Heart left ventricle (tissue), 16 donors: ENCODE measurements around the gene IL1RL1. TPM values are rescaled to one million over a fixed set of nuclear protein-coding genes. Genes with fewer than 3 reads are reported as not detected.

Experiments
- ATAC-seq, 4 donors: fragments of 200-7000 bp; cut with Tn5 transposase; one replicate each; pipeline ENCODE4 v1.9.1; 2020 to 2022; ENCODE audit warnings: moderate library complexity in 4 of 4, mild to moderate bottlenecking in 3 of 4, moderate number of reproducible peaks in 1 of 4
- DNase-seq, 5 donors: peaks; one replicate each; pipeline ENCODE4 v3.0.0-alpha.2; 2020
- H3K27ac ChIP-seq, 12 donors: fragments of 200-600 bp; sonication (generic) in 4 of 12; one replicate each; pipeline versions ENCODE4 v1.5.0 to v1.8.0; 2016 to 2022; ENCODE audit warnings: mild to moderate bottlenecking in 2 of 12
- H3K27me3 ChIP-seq, 9 donors: fragments of 200-600 bp; sonication (generic) in 2 of 9; one replicate each; pipeline versions ENCODE4 v1.5.1 to v1.8.0; 2016 to 2022; ENCODE audit warnings: mild to moderate bottlenecking in 3 of 9
- H3K36me3 ChIP-seq, 9 donors: fragments of 200-600 bp; sonication (generic) in 2 of 9; one replicate each; pipeline versions ENCODE4 v1.5.0 to v1.8.0; 2018 to 2022; ENCODE audit warnings: mild to moderate bottlenecking in 2 of 9
- H3K4me1 ChIP-seq, 12 donors: fragments of 200-600 bp; sonication (generic) in 4 of 12; one replicate each; pipeline versions ENCODE4 v1.5.0 to v1.8.0; 2016 to 2022; ENCODE audit warnings: mild to moderate bottlenecking in 3 of 12
- H3K4me3 ChIP-seq, 12 donors: fragments of 200-600 bp; sonication (generic) in 4 of 12; one replicate each; pipeline versions ENCODE4 v1.5.0 to v1.8.0; 2017 to 2022; ENCODE audit warnings: mild to moderate bottlenecking in 9 of 12, moderate library complexity in 4 of 12
- H3K9me3 ChIP-seq, 12 donors: fragments of 200-600 bp; sonication (generic) in 4 of 12; one replicate each; pipeline versions ENCODE4 v1.5.0 to v1.8.0; 2016 to 2022; ENCODE audit warnings: mild to moderate bottlenecking in 1 of 12
- CTCF ChIP-seq, 12 donors: fragments of 200-600 bp; sonication (generic) in 4 of 12; IDR thresholded peaks; one replicate each; pipeline versions ENCODE4 v1.5.0 to v1.8.0; 2018 to 2022; ENCODE audit warnings: antibody characterized with exemption in 12 of 12, mild to moderate bottlenecking in 5 of 12
- POLR2A ChIP-seq, 2 donors: fragments of 450-650 bp; IDR thresholded peaks; one replicate each; pipeline ENCODE4 v1.6.1; 2017; ENCODE audit warnings: antibody characterized with exemption in 2 of 2, mild to moderate bottlenecking in 2 of 2, moderate library complexity in 2 of 2
- WGBS, 4 donors: extraction: QIAGEN DNeasy Blood & Tissue Kit in 2 of 4; methylation state at CpG; one replicate each; pipeline versions ENCODE4 v1.1.5 to v1.1.7; 2013 to 2018; 5-methylcytosine and 5-hydroxymethylcytosine counted together
- intact Hi-C, 10 donors: fragments of 100-400 bp; cut with DNase I; formaldehyde crosslinking; loops; one replicate each; pipeline versions ENCODE4 v1.11.1 to v1.14.2; 2022
- polyA plus RNA-seq, 2 donors: library from polyadenylated mRNA; stranded (reverse); fragments of 200-250 nt; gene quantifications; one replicate each; pipeline ENCODE4 v1.2.3, GENCODE V29; 2013
- total RNA-seq, 9 donors: library from RNA; depleted of rRNA in 2 of 9; stranded (reverse); fragments of >200 nt in 2 of 9; fragmentation: NEBNext Ultra II Directional in 3 of 9; extraction: Animal tissue kit (Norgen Biotek cat#: 25700) in 3 of 9; gene quantifications; one replicate each; pipeline versions ENCODE4 v1.1.0 to v1.2.4, GENCODE V29; 2016 to 2023
- donor health status: ischemic (EF 13 %, LVEDD 7.1; RV severe dilation, severe dysfunction).
- donor health status: healthy with polysubstance abuse.
- donor health status: DM: no; HTN: yes; CAD: no.
- donor health status: DM: no; HTN: no; CAD: no.
- donor health status: ischemic (EF 25% LVEDD 6.9; RV normal size, moderate dysfunction).
- donor health status: ischemic (EF 25% LVEDD 5.7; RV mildly dilated, moderate dysfunction).
- donor health status: healthy.
- donor health status: DM: yes; HTN: yes; CAD: no.
- donor health status: ischemic (EF 35%, LVEDD 5.7; RV mildly dilated, moderate dysfunction).
- donor health status: nonischemic (EF 11% LVEDD 7.7; RV severe dilation, severe dysfunction).
- donor health status: DM: yes; HTN: yes; CAD: no.
- donor health status: PGD.
- donor health status: ischemic (EF 29% LVEDD 5.4; RV normal size, mild dysfunction).
- donor health status: nonischemic (EF 23%, LVEDD 6.1; RV moderate dilation, normal function).

IL1RL1 gene
- total and polyA plus RNA-seq, 11 donors, result 0.25 to 84.9 (median 1.6) TPM

DNA sequence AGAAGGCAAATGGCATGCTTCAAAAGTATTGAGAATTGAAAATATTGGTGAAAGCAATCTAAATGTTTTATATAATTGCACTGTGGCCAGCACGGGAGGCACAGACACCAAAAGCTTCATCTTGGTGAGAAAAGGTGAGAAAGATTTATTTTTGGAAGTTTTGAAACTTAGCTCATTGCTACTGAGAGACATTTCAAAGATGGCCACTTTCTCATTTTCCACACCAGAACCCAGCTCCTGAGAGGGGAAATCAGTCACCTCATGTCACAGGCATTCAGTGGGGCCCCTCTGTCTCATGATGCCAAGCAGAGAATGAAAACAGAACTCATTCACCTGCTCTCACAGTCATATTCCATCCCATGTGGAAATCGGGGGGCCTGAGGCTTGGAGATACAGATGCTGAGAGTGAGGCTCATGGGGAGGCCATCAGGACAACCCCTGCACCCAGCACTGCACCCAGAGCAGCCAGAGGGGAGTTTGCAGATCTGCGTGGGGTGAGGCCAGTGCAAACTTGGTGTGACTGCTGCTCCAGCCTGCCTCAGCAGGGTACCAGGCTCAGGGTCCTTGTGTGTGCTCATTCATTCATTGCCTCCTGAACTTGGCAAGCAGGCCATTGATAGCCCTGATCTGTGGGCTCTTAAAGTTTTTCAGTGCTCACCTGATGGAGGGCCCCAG is 75.6 kb downstream of the IL1RL1 start:
- TF ChIP-seq POLR2A (IDR thresholded peaks at IDR 0.05), result no peak
- no peak for TF ChIP-seq CTCF (IDR thresholded peaks at IDR 0.05)
- intact Hi-C loops, result no loop called here
- Histone ChIP-seq H3K4me1 (no peaks in the 10 kb centered on the region), H3K4me3 (no peak overlapping the region), H3K27me3 (no peaks in the 10 kb centered on the region), H3K27ac (no peak overlapping the region), H3K9me3 (peaks cover 0 to 31% (median 19%) of the 10 kb centered on the region in 12 donors), H3K36me3 (peaks cover 0 to 24% (median 0%) of the 10 kb centered on the region in 9 donors)
- no peak for ATAC-seq
- 84 to 93% (median 87%) methylated on average over 3 of the region's 3 CpGs for WGBS, 4 donors
- DNase-seq, result no peak

DNA sequence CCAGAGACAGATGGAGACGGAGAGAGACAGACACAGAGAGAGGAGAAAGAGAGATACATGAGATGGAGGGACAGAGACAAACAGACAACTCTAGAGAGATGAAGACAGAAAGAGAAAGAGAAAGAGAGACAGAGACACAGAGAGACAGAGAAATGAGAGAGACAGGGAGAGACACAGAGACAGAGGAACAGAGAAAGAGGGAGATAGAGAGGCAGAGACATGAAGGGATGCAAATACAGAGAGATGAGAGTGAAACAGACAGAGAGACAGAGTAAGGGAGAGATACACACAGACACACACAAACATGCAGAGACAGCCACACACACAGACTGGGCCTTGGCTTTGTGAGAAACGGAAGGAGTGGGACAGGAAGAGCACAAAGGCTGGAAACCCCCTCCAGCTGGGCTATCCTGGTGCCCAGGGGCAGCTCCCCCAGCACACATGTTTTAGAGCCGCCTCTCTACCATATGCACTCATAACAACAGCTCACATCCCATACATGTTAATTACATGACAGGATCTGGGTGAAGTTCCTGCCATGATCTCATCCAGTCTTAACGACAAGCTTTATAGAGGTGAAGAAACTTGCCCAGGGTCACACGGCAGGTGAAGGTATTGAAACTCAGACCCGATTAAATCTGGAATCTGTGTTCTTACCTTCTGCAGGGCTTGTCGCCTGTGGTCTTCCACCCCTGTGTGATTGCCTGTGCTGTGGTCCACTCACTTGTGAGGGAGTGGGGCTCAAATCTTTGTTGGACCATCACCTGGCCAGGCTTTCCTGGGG is 76.6 kb downstream of the IL1RL1 start:
- 85 to 89% (median 86%) methylated on average over 7 of the region's 7 CpGs for WGBS, 4 donors
- Histone ChIP-seq H3K4me3 (no peak overlapping the region), H3K27me3 (no peaks in the 10 kb centered on the region), H3K9me3 (peaks cover 0 to 22% (median 16%) of the 10 kb centered on the region in 12 donors), H3K36me3 (peaks cover 0 to 17% (median 0%) of the 10 kb centered on the region in 9 donors), H3K4me1 (no peaks in the 10 kb centered on the region), H3K27ac (no peak overlapping the region)
- TF ChIP-seq POLR2A (IDR thresholded peaks at IDR 0.05) (no peak), CTCF (IDR thresholded peaks at IDR 0.05) (no peak)
- DNase-seq (no peak), ATAC-seq (no peak)
- intact Hi-C loops, result no loop called here

DNA sequence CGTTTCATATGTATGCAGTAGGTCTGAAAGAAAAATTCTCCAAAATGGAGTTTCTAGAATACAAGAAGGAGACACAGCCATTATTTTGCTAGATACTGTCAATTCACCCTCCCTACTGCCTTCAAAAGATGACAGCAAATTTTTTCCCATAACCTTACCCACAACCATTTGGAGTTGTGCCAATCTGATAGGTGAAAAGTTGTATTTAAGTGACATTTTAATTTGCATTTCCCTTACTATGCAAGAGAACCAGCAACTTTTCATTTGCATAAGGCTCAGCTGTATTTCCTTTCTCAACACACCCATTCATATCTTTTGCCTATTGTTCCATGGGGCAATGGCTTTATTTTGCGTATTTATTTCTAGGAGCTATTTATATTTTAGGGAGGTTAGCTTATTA is 80.2 kb downstream of the IL1RL1 start:
- 81 to 90% (median 84%) methylated on average over 2 of the region's 2 CpGs for WGBS, 4 donors
- Histone ChIP-seq H3K27ac (no peak overlapping the region), H3K27me3 (no peaks in the 10 kb centered on the region), H3K9me3 (no peaks in the 10 kb centered on the region), H3K4me1 (no peaks in the 10 kb centered on the region), H3K36me3 (peaks cover 0 to 17% (median 0%) of the 10 kb centered on the region in 9 donors), H3K4me3 (no peak overlapping the region)
- no peak for TF ChIP-seq POLR2A (IDR thresholded peaks at IDR 0.05)
- no peak for TF ChIP-seq CTCF (IDR thresholded peaks at IDR 0.05)
- DNase-seq (no peak), ATAC-seq (no peak)
- intact Hi-C loops, result no loop called here

- ATAC-seq, result no peak
- DNase-seq, result no peak
- TF ChIP-seq POLR2A (IDR thresholded peaks at IDR 0.05), result no peak
- TF ChIP-seq CTCF (IDR thresholded peaks at IDR 0.05), result no peak
- intact Hi-C loops, result no loop called here
- 77 to 95% (median 78%) methylated on average over 3 of the region's 3 CpGs for WGBS, 4 donors
- Histone ChIP-seq H3K27me3 (no peaks in the 10 kb centered on the region), H3K4me1 (no peaks in the 10 kb centered on the region), H3K27ac (no peak overlapping the region), H3K4me3 (no peak overlapping the region), H3K36me3 (peaks cover 0 to 13% (median 0%) of the 10 kb centered on the region in 9 donors), H3K9me3 (no peaks in the 10 kb centered on the region)
These were observed 80.7 kb downstream of the IL1RL1 start for GRCh38 chr2:102392096-102392495.
